Measurements from ENCODE around the gene SENP3. TPM values are rescaled to one million over a fixed set of nuclear protein-coding genes. Genes with fewer than 3 reads are reported as not detected.

Gene SENP3
- total and polyA plus RNA-seq, 11 donors = 26.4 to 65.5 (median 29.1) TPM

DNA sequence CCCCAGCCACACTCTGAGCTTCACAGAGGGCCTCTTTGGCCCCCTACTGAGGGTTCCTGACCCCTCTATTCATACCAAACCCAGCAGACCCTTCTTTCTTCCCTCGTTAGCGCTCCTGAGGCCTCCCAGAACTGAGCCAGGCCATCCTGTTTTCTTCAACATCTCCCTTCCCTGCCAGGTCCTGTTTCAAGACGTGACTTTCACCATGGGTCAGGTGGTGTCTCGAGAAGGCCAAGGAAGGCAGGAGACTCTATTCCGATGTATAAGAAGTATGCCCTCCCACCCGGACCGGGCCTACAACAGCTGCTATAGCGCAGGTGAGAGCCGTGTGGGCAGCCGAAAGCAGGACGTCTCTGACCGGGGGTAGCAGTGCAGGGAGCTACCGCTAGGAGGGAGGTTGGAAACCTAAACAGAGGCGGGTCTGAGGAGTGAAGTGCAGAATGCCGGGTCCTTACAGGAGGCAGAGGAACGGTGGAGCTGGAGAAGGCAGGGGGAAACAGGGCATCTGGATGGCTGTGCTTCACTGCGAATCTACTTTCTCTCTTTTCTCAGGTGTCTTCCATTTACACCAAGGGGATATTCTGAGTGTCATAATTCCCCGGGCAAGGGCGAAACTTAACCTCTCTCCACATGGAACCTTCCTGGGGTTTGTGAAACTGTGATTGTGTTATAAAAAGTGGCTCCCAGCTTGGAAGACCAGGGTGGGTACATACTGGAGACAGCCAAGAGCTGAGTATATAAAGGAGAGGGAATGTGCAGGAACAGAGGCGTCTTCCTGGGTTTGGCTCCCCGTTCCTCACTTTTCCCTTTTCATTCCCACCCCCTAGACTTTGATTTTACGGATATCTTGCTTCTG lies 1.3 kb upstream of the SENP3 start:
- Histone ChIP-seq H3K36me3 (peaks cover 0 to 25% (median 24%) of the 10 kb centered on the region in 9 donors), H3K4me3 (peak overlapping the region in 10 of 12 donors; percentile 58 to 98 (median 93)), H3K9me3 (no peaks in the 10 kb centered on the region), H3K4me1 (peaks cover 11 to 75% (median 57%) of the 10 kb centered on the region in 12 donors), H3K27ac (peak overlapping the region in 11 of 12 donors; percentile 90 to 98 (median 94)), H3K27me3 (no peaks in the 10 kb centered on the region)
- peak in 4 of 5 donors; percentile 59 to 76 (median 74) for DNase-seq
- 29 to 39% (median 38%) methylated on average over 22 of the region's 22 CpGs for WGBS, 4 donors
- TF ChIP-seq, protein P1, sequence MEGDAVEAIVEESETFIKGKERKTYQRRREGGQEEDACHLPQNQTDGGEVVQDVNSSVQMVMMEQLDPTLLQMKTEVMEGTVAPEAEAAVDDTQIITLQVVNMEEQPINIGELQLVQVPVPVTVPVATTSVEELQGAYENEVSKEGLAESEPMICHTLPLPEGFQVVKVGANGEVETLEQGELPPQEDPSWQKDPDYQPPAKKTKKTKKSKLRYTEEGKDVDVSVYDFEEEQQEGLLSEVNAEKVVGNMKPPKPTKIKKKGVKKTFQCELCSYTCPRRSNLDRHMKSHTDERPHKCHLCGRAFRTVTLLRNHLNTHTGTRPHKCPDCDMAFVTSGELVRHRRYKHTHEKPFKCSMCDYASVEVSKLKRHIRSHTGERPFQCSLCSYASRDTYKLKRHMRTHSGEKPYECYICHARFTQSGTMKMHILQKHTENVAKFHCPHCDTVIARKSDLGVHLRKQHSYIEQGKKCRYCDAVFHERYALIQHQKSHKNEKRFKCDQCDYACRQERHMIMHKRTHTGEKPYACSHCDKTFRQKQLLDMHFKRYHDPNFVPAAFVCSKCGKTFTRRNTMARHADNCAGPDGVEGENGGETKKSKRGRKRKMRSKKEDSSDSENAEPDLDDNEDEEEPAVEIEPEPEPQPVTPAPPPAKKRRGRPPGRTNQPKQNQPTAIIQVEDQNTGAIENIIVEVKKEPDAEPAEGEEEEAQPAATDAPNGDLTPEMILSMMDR (IDR thresholded peaks at IDR 0.05) = peak in 10 of 12 donors; percentile 25 to 66 (median 42)
- no peak for TF ChIP-seq POLR2A (IDR thresholded peaks at IDR 0.05)
- peak; percentile 21 to 45 (median 38) for ATAC-seq
- intact Hi-C loops (cut with DNase I) = loop anchor here (1.0 to 10.0 kb wide), 12 partner anchors 12 to 208 kb away; partner anchors contain the start of genes KCTD11 (in 3 of the 10), FGF11 (in 2 of the 10), TMEM102 (in 2 of the 10) and TMEM95 (in 2 of the 10)

DNA sequence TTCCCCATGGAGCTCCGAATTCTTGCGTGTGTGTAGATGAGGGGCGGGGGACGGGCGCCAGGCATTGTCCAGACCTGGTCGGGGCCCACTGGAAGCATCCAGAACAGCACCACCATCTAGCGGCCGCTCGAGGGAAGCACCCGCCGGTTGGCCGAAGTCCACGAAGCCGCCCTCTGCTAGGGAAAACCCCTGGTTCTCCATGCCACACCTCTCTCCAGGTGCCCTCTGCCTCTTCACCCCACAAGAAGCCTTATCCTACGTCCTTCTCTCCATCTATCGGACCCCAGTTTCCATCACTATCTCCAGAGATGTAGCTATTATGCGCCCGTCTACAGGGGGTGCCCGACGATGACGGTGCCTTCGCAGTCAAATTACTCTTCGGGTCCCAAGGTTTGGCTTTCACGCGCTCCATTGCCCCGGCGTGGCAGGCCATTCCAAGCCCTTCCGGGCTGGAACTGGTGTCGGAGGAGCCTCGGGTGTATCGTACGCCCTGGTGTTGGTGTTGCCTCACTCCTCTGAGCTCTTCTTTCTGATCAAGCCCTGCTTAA lies 617 bp upstream of the SENP3 start:
- peaks cover 0 to 32% (median 31%) of the 10 kb centered on the region in 9 donors for H3K36me3 ChIP-seq
- WGBS, 4 donors = 0 to 1% (median 1%) methylated on average over 27 to 32 of the region's 32 CpGs
- DNase-seq (peak; percentile 90 to 94 (median 92)), ATAC-seq (peak; percentile 67 to 80 (median 77))
- H3K4me3 ChIP-seq = peak overlapping the region; percentile 58 to 98 (median 93)
- no peaks in the 10 kb centered on the region for H3K27me3 ChIP-seq
- intact Hi-C loops (cut with DNase I) = loop anchor here (1.0 to 10.0 kb wide), 12 partner anchors 11 to 209 kb away; partner anchors contain the start of genes KCTD11 (in 3 of the 10), FGF11 (in 2 of the 10), TMEM102 (in 2 of the 10) and TMEM95 (in 2 of the 10)
- TF ChIP-seq POLR2A (IDR thresholded peaks at IDR 0.05) = no peak
- TF ChIP-seq, protein P1 (IDR thresholded peaks at IDR 0.05) = peak; percentile 78 to 90 (median 86)
- peaks cover 11 to 75% (median 57%) of the 10 kb centered on the region in 12 donors for H3K4me1 ChIP-seq
- H3K27ac ChIP-seq = peak overlapping the region; percentile 80 to 98 (median 94)
- no peaks in the 10 kb centered on the region for H3K9me3 ChIP-seq

DNA sequence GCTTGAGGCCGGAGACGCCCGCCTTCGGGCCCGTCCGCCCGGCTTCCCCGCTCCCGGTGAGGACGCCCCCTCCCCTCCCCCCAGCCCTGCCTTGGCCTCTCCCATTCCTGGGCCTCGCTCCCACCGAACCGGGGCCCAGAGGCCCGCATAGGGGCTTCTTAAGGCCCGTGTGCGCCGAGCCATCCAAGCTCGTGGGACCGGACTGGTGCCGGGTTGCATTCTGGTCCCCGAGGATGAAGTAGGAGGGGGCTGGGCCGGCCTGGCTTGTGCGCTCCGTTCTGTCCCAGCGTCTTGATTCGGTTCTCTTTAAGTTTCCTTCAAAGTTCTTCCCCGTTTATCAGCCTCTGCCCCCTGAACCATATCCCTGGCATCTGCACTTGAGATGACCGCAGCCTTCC lies 488 bp downstream of the SENP3 start:
- H3K27ac ChIP-seq = peak overlapping the region; percentile 80 to 98 (median 94)
- ATAC-seq (no peak), DNase-seq (no peak)
- H3K36me3 ChIP-seq = peaks cover 0 to 43% (median 41%) of the 10 kb centered on the region in 9 donors
- H3K9me3 ChIP-seq = no peaks in the 10 kb centered on the region
- H3K27me3 ChIP-seq = no peaks in the 10 kb centered on the region
- peak overlapping the region; percentile 58 to 98 (median 93) for H3K4me3 ChIP-seq
- H3K4me1 ChIP-seq = peaks cover 11 to 71% (median 54%) of the 10 kb centered on the region in 12 donors
- TF ChIP-seq, protein P1 (IDR thresholded peaks at IDR 0.05) = no peak
- no peak for TF ChIP-seq POLR2A (IDR thresholded peaks at IDR 0.05)
- intact Hi-C loops (cut with DNase I) = loop anchor here in 5 of 10 donors (5.0 to 10.0 kb wide), 4 partner anchors 50 to 210 kb away; partner anchors contain the start of genes KCTD11 (in 3 of the 5), FGF11 (in 2 of the 5), TMEM102 (in 2 of the 5) and TMEM95 (in 2 of the 5)
- WGBS, 4 donors = 0 to 1% (median 1%) methylated on average over 26 to 28 of the region's 28 CpGs

All from heart left ventricle (tissue), 16 donors.